Urinary bladder (tissue), 2 donors: ENCODE data around the gene DRAM1. TPM values are rescaled to one million over a fixed set of nuclear protein-coding genes. Genes with fewer than 3 reads are reported as not detected.

Source experiments
- polyA plus RNA-seq: library from polyadenylated mRNA; stranded (reverse); fragments of 200-250 nt; gene quantifications from one replicate; pipeline ENCODE4 v1.2.3, GENCODE V29; 2013
- small RNA-seq: library from RNA; depleted of rRNA; stranded (forward); fragments of <200 nt; gene quantifications from one replicate; pipeline ENCODE3, GENCODE V24; 2014
- total RNA-seq: library from RNA; depleted of rRNA; stranded (reverse); fragments of >200 nt; gene quantifications from one replicate; pipeline ENCODE4 v1.2.3, GENCODE V29; 2014
- donor health status: healthy.

The DRAM1 gene
- total and polyA plus RNA-seq, 2 donors: 14.0 to 19.4 TPM

Small RNAs within 50 kb of the gene (small RNA-seq; reads per million reads assigned to genes)
- gene RNA5SP369: not detected
- not detected for gene RNU6-1183P

Other genes starting within 250 kb of the DRAM1 start
- gene CHPT1, start 179.9 kb upstream of the DRAM1 start, total RNA-seq: 42.1 TPM
- 41.4 TPM for gene CHPT1, start 179.9 kb upstream of the DRAM1 start, polyA plus RNA-seq
- 0.21 TPM for gene SYCP3, start 138.1 kb upstream of the DRAM1 start, total RNA-seq
- gene SYCP3, start 138.1 kb upstream of the DRAM1 start, polyA plus RNA-seq: 0.10 TPM
- gene GNPTAB, start 46.6 kb upstream of the DRAM1 start, total RNA-seq: 59.3 TPM
- 15.2 TPM for gene GNPTAB, start 46.6 kb upstream of the DRAM1 start, polyA plus RNA-seq
- gene WASHC3, start 184.4 kb downstream of the DRAM1 start, total RNA-seq: 82.1 TPM
- gene WASHC3, start 184.4 kb downstream of the DRAM1 start, polyA plus RNA-seq: 70.4 TPM
- 34.9 TPM for gene NUP37, start 242.5 kb downstream of the DRAM1 start, total RNA-seq
- 22.8 TPM for gene NUP37, start 242.5 kb downstream of the DRAM1 start, polyA plus RNA-seq
- gene PARPBP, start 242.6 kb downstream of the DRAM1 start, total RNA-seq: 21.4 TPM
- 1.5 TPM for gene PARPBP, start 242.6 kb downstream of the DRAM1 start, polyA plus RNA-seq